Measurements from ENCODE around the gene FN3KRP.

- no peak for TF ChIP-seq OVOL2 (CRISPR knock-in tag; IDR thresholded peaks at IDR 0.05; ENCODE audit: borderline replicate concordance)
- no peak for TF ChIP-seq CTCF (IDR thresholded peaks at IDR 0.05)
- no peak for TF ChIP-seq ATF2 (CRISPR knock-in tag; IDR thresholded peaks at IDR 0.05; ENCODE audit: borderline replicate concordance, low read depth)
- no peak for TF ChIP-seq ELF4 (CRISPR knock-in tag; IDR thresholded peaks at IDR 0.05; ENCODE audit: low read depth)
- TF ChIP-seq SP1 (CRISPR knock-in tag; conservative IDR thresholded peaks at IDR 0.05): no peak
- TF ChIP-seq USF1 (CRISPR knock-in tag; IDR thresholded peaks at IDR 0.05): no peak
- no peak for TF ChIP-seq ATF3 (CRISPR knock-in tag; conservative IDR thresholded peaks at IDR 0.05)
- no peak for TF ChIP-seq ATF6 (CRISPR knock-in tag; IDR thresholded peaks at IDR 0.05)
- no peak for TF ChIP-seq ZNF121 (CRISPR knock-in tag; IDR thresholded peaks at IDR 0.05)
- no peak for TF ChIP-seq NFE2L1 (CRISPR knock-in tag; IDR thresholded peaks at IDR 0.05)
These were observed 14.1 kb upstream of the FN3KRP start for GRCh38 chr17:82702231-82702927.

Data from WTC11 (cell line).